Colon (tissue), 2 donors: ENCODE data around the gene NCAM2.

Experiments
- FAIRE-seq: peaks from 2 replicates; lab custom pipeline; 2012; peaks lifted over from hg19 to GRCh38; lab: Jason Lieb, UNC
- donor health status: control.
- donor health status: control.

NCAM2 gene

GRCh38 chr21:20997636-20998455 is at the start of gene NCAM2:
Gene NCAM2, plus strand, starts transcription at chr21:20998409.
- no peak for FAIRE-seq

- FAIRE-seq, result no peak
Measured at GRCh38 chr21:20949884-20950283, 48.3 kb upstream of the NCAM2 start.

DNA sequence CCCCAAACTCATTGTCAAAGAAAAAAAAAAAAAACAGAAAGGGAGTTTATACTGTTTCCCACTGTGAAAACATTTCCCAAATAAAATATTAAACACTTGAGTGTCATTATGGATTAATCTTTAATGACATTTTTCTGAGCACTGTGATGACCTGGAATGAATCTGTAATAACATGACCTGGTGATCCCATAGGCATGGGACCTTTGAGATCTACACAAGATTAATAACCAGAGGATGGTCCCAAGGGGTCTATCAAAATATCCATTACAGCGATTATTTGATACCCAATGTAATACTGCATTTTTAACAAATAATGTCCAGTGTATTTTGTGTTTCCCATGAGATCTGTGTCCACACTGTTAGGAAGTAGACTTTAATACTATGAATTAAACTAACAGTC is 32.4 kb upstream of the NCAM2 start:
- no peak for FAIRE-seq

GRCh38 chr21:20968391-20968790 is 29.8 kb upstream of the NCAM2 start:
- no peak for FAIRE-seq

DNA sequence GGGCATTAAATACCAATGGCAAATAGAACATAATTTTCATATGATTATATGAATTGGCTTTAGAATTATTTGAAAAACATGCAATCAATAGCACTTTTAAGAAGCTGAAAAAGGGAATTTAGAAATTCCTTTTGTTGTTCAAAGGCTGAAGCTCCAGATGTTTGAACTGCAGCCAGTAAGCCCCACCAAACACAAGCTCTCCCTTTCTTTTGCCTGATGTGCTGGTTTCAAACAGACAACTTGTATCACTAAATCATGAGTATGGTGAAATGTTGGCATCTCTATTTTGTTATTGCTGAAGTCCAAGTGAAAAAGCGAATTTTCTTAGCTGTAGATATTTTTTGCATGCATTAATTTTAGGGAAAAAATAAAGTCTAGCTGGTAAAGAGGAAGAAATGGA is 27.5 kb upstream of the NCAM2 start:
- no peak for FAIRE-seq

GRCh38 chr21:20971296-20971921 is 26.8 kb upstream of the NCAM2 start:
- FAIRE-seq, result no peak

DNA sequence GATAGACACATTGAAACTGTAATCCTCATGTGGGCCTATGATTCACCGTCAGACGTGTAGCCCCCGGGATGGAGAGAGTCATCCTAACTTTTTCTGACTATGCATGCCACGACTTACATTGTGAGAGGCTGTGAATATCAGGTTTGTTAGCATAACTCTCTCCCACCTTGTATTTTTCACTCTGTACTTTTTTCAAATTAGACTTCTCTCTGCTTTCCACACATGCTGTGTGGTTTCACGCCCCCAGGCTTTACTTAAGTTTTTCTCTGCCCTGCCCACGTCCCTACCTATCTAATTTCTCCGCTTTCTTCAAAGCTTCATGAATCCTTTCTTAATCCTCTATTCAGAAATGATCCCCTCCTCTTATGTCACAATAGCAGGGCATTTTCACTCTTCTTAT is 3.4 kb upstream of the NCAM2 start:
- no peak for FAIRE-seq

DNA sequence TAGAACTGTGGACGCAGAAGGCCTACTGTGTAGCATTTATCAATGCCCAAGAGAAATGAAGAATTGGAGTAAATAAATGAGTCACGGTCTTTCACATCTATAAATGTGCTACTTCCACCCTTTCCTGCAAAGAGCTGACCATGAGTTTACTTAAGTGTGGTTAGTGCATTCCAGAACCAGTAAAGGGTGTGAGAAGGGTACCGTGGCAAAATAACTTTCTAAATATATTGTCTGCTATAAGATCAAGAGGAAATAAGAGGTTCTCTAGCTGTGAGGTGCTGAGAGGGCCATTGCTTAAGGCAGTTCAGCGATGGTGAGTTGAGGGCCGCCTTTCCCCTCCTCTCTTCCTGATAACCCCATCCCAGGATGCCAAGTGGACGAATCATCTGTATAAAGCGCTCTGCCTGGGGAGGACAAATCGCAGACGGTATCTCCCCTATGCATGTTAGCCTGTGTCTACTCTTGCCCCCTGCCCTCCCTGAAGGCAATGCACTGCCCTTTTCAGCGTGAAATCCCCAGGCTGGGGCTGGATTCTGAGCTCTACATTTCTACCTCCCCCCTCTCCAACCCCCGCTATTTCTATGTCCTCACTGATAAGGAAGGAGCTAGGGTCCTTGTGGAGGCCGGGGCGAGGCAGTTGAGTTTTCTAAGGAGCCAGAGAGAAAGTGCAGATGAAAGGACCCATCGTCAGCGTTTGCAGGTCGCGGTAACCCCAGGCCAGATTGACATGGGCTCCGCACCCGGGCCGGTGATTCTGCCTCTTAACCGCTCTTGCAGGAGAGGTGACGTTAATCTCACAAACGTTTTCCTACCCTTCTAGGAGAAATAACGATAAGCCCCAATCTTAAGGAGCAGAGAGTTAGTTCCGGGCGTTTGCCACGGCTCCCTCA is 1.5 kb upstream of the NCAM2 start:
- no peak for FAIRE-seq

DNA sequence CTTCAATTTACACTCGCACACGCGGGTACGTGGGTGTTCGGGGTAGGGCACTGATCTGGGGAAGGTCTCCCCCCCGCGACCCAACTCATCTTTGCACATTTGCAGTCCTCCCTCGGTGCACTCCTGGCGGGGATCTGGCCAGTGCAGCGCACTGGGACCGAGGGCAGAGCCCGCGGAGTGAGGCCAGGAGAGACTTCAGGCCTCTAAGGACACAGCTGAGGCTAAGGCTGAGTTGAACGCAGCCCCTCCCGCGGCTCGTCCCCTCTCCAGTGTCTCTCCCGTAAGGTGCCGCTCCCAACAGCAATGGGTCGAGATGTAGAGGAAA is 936 bp upstream of the NCAM2 start:
- no peak for FAIRE-seq

DNA sequence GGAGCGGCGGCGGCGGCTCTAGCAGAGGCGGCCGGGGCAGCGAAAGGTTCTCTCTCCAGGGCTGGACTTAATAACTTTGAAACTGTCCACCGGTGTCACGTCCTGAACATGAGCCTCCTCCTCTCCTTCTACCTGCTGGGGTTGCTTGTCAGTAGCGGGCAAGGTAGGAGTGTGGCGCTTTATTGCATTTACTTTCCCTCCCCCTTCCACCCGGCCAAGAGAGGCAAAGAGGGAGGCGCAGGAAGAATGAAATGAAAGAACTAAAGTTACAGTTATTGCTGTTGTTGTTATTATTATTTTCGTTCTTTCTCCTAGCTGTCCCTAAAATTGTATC is 214 bp downstream of the NCAM2 start:
- no peak for FAIRE-seq

GRCh38 chr21:20998886-20999285 is 677 bp downstream of the NCAM2 start:
- no peak for FAIRE-seq

DNA sequence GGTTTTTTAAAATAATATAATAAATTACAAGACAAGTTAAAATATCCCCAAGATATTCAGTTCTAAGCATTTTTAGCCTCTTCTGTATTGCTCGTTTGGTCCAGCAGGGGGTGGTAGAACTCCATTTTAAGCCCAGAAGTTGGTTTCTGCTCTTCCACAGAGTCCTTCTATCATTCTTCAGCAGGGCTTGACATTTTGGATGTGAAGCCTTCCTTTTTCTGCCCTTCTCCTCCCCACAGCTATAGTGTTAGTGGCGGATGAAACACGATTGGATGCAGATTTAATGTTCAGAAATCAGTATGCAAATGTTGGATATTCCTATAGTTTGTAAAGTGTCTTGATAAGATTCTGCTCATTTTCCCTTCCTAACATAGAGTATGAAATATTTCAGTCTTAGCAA is 1.4 kb downstream of the NCAM2 start:
- FAIRE-seq, result no peak

GRCh38 chr21:21000591-21001175 is 2.5 kb downstream of the NCAM2 start:
- no peak for FAIRE-seq

- FAIRE-seq, result no peak
Measured at GRCh38 chr21:21001591-21002100, 3.4 kb downstream of the NCAM2 start.

- no peak for FAIRE-seq
Measured at GRCh38 chr21:21002153-21002552, 3.9 kb downstream of the NCAM2 start.

DNA sequence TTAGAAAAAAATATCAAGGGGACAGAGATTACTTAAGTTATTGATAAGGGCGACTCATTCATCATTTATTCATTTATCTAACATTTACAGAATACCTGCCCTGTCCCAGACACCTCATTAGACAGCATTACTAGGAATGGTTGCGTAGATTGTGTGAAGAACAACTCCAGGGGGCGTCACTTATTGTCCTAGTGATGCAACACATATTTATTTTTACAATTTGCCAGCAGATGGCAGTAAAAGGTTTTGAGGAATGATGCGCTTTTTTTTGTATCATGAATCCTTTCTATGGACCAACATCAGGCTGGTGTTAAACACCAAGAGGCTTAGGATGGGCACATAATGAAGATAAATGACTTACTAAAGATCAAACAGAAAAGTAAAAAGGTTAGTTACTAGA is 5.5 kb downstream of the NCAM2 start:
- no peak for FAIRE-seq

- FAIRE-seq, result no peak
Measured at GRCh38 chr21:21007606-21008005, 9.4 kb downstream of the NCAM2 start.

DNA sequence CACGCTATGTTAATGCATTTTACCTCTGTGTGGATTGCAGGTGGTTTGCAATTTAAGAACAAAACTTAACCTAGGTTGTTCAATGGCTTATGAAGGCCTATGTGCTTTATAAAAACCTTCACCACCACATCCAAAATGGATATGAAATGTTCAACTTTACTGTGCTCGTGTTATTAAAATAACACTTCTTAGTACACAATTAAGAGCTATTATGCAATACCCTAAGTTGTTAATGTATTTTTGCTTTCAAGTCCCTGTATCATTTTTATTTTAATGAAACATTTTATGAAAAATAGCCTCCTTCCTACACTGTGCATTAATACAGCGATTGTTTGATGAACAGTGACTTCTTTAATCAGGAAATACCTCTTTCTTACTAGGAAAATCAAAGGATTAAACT is 12.0 kb downstream of the NCAM2 start:
- no peak for FAIRE-seq

- FAIRE-seq, result no peak
Measured at GRCh38 chr21:21010698-21011097, 12.5 kb downstream of the NCAM2 start.

DNA sequence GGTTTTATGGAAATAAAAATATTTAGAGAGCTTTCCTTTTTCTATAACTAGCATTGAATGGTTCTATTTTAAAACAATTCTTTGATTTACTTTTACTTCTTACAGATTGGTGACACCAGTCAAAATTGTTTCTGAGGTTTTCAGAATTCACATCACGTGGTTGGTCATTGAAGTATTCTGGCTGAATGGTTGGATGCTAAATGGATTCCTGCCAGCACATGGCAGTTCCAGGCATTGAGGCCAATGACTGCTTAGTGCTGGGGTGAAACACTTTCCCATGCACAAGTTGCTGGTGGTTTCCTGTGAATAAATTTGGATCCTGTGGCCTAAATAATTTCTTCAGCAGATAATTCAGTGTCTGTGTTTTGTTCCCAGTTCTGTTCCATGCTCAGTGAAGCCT is 20.6 kb downstream of the NCAM2 start:
- no peak for FAIRE-seq

DNA sequence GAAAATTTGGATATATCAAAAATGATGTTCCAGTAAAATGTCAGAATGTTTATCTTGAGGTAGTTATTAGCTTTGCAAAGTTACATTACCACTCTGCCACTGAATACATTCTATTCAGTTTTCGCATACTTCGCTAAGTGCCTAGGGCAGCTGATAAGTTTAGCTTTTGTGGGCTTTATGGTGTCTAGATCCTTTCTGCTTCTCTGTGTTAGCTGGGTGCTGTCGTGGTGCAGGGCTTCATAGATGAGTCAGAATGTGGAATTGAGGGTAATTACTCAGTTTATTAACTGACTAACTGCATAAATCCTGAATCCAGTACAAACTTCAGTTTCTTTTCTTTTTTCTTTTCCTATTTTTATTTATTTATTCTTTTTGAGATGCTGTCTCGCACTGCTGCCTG is 21.5 kb downstream of the NCAM2 start:
- FAIRE-seq, result no peak

- FAIRE-seq, result no peak
Measured at GRCh38 chr21:21025742-21026141, 27.5 kb downstream of the NCAM2 start.
